Measurements from ENCODE around the gene HINFP.

HINFP gene

DNA sequence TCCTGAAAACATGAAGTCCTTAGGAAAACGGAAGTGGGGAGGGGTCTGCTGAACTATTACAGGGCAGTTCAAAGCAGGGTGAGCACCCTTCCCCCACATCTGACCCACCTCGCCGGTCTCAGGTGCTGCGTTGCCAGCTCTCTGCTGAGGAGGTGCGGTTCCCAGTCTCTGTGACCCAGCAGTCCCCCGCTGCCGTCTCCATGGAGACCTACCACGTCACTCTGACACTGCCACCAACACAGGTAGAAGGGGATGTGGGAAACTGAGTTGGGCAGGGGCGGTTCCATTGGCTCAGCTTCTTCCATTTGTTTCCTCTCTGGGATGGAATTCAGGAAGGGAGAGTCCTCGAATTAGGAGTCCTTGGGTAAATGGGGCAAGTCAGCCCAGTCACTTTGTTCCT is 10.9 kb upstream of the HINFP start:
- no peak overlapping the region for H3K4me3 ChIP-seq (ENCODE audit: low read depth, low read length)
- peaks cover 21% of the 10 kb centered on the region for H3K4me1 ChIP-seq (ENCODE audit: control insufficient read depth, insufficient read depth, low read length)
- peaks cover 13% of the 10 kb centered on the region for H3K27me3 ChIP-seq (ENCODE audit: control insufficient read depth, insufficient read depth, low read length)
- H3K27ac ChIP-seq (ENCODE audit: low read depth, low read length) = no peak overlapping the region
- H3K9me3 ChIP-seq (ENCODE audit: control insufficient read depth, insufficient read depth, low read depth, low read length) = no peaks in the 10 kb centered on the region
- 0 out of 2 replicates have a peak, but pooled peaks cover 8% of the 10 kb centered on the region for H3K36me3 ChIP-seq (ENCODE audit: control insufficient read depth, insufficient read depth, low read length)
- no peak overlapping the region for H3K9ac ChIP-seq (ENCODE audit: low read length)

DNA sequence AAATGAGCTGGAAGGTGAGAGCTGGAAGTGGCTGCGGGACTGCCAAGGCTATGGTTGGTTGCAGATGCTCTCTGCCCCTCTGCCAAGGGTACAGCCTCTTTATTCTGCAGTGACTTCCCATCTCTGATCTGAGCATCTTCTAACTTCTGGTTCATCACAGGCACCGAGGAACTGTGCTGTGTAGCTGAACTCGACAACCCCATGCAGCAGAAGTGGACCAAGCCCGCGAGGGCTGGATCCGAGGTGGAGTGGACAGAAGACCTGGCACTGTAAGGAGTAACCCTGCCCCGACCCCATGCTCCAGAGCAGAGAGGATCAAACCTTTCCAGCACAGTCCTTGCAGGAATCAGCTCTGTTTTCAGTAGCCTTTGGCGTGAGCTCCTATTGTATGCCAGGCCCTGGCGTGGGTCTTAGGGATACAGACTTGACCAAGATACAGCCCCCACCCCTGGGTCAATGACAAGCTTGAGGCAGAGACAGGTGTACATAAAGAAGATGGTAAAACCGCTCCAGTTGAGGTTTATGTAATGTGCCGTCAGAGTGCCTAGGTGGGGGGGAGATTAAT is 9.9 kb upstream of the HINFP start:
- H3K4me1 ChIP-seq (ENCODE audit: control insufficient read depth, insufficient read depth, low read length) = peaks cover 17% of the 10 kb centered on the region
- H3K9me3 ChIP-seq (ENCODE audit: control insufficient read depth, insufficient read depth, low read depth, low read length) = no peaks in the 10 kb centered on the region
- 0 out of 2 replicates have a peak, but pooled peaks cover 8% of the 10 kb centered on the region for H3K36me3 ChIP-seq (ENCODE audit: control insufficient read depth, insufficient read depth, low read length)
- H3K27ac ChIP-seq (ENCODE audit: low read depth, low read length) = no peak overlapping the region
- H3K27me3 ChIP-seq (ENCODE audit: control insufficient read depth, insufficient read depth, low read length) = peaks cover 13% of the 10 kb centered on the region
- no peak overlapping the region for H3K4me3 ChIP-seq (ENCODE audit: low read depth, low read length)
- H3K9ac ChIP-seq (ENCODE audit: low read length) = no peak overlapping the region

DNA sequence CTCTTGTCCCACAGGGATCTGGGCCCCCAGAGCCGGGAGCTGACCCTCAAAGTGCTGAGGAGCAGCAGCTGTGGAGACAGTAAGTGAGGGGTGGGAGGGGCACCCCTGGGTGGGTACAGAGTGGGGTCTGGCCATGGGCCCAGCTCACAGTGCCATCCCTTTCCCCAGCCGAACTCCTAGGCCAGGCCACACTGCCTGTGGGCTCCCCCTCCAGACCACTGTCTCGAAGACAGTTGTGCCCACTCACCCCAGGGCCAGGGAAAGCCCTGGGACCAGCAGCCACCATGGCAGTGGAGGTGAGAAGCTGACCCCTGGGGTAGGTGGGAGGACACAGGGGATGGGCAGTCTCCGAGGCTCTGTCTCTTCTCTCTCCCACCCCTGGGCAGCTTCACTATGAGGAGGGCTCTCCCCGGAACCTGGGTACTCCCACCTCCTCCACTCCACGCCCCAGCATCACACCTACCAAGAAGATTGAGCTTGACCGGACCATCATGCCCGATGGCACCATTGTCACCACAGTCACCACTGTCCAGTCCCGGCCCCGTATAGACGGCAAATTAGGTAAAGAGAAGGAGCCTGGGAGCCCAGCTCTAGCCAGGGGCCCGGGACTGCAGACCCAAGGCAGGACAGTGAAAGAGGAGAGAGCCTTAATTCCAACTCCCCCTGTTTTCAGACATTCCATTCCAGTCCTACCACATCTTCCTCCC is 8.9 kb upstream of the HINFP start:
- H3K36me3 ChIP-seq (ENCODE audit: control insufficient read depth, insufficient read depth, low read length) = 0 out of 2 replicates have a peak, but pooled peaks cover 8% of the 10 kb centered on the region

DNA sequence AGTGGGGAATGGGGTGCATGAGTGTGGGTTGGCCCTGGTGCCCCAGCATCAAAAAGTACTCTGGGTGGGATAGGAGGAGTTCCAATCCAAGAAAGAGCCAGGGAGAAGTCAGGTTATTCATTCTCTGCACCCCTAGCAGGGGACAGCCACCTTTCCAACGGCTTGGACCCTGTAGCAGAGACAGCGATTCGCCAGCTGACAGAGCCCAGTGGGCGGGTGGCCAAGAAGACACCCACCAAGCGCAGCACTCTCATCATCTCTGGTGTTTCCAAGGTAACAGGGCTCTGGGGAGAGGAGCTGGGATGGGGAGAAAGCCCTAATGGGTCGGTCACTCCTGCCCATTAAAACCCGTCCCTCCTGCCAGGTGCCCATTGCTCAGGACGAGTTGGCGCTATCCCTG is 7.7 kb upstream of the HINFP start:
- Histone ChIP-seq H3K27ac (ENCODE audit: low read depth, low read length) (no peak overlapping the region), H3K4me1 (ENCODE audit: control insufficient read depth, insufficient read depth, low read length) (peaks cover 4% of the 10 kb centered on the region), H3K9ac (ENCODE audit: low read length) (no peak overlapping the region), H3K36me3 (ENCODE audit: control insufficient read depth, insufficient read depth, low read length) (0 out of 2 replicates have a peak, but pooled peaks cover 8% of the 10 kb centered on the region), H3K4me3 (ENCODE audit: low read depth, low read length) (no peak overlapping the region), H3K27me3 (ENCODE audit: control insufficient read depth, insufficient read depth, low read length) (peaks cover 3% of the 10 kb centered on the region; the same call in 1 of the 2 replicates), H3K9me3 (ENCODE audit: control insufficient read depth, insufficient read depth, low read depth, low read length) (no peaks in the 10 kb centered on the region)

More for the DNA sequence above, 8.9 kb upstream of the HINFP start:
- peaks cover 13% of the 10 kb centered on the region for H3K27me3 ChIP-seq (ENCODE audit: control insufficient read depth, insufficient read depth, low read length)
- H3K4me1 ChIP-seq (ENCODE audit: control insufficient read depth, insufficient read depth, low read length) = peaks cover 12% of the 10 kb centered on the region
- H3K9me3 ChIP-seq (ENCODE audit: control insufficient read depth, insufficient read depth, low read depth, low read length) = no peaks in the 10 kb centered on the region
- no peak overlapping the region for H3K27ac ChIP-seq (ENCODE audit: low read depth, low read length)
- H3K4me3 ChIP-seq (ENCODE audit: low read depth, low read length) = no peak overlapping the region
- H3K9ac ChIP-seq (ENCODE audit: low read length) = no peak overlapping the region

DNA sequence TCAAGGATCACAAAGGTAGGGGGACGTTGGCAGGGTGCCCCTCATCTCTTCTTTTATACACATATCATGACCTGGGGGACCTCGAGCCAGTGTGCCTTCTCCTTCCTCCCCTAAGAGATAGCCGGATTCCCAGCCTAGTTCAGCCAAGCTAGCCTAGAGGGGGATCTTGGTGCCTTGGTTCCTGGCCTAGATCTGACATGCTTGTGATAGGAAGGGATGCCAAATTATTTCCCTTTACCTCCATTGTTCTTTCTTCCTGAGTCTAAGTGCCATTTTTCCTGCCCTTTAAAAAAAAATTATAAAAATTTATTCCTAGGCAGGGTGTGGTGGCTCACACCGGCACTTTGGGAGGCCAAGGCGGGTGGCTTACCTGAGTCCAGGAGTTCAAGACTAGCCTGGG is 7.0 kb upstream of the HINFP start:
- no peaks in the 10 kb centered on the region for H3K9me3 ChIP-seq (ENCODE audit: control insufficient read depth, insufficient read depth, low read depth, low read length)
- H3K4me1 ChIP-seq (ENCODE audit: control insufficient read depth, insufficient read depth, low read length) = peaks cover 3% of the 10 kb centered on the region; the same call in 1 of the 2 replicates
- no peaks in the 10 kb centered on the region for H3K27me3 ChIP-seq (ENCODE audit: control insufficient read depth, insufficient read depth, low read length)
- H3K4me3 ChIP-seq (ENCODE audit: low read depth, low read length) = no peak overlapping the region
- H3K27ac ChIP-seq (ENCODE audit: low read depth, low read length) = no peak overlapping the region
- no peak overlapping the region for H3K9ac ChIP-seq (ENCODE audit: low read length)
- 0 out of 2 replicates have a peak, but pooled peaks cover 8% of the 10 kb centered on the region for H3K36me3 ChIP-seq (ENCODE audit: control insufficient read depth, insufficient read depth, low read length)

DNA sequence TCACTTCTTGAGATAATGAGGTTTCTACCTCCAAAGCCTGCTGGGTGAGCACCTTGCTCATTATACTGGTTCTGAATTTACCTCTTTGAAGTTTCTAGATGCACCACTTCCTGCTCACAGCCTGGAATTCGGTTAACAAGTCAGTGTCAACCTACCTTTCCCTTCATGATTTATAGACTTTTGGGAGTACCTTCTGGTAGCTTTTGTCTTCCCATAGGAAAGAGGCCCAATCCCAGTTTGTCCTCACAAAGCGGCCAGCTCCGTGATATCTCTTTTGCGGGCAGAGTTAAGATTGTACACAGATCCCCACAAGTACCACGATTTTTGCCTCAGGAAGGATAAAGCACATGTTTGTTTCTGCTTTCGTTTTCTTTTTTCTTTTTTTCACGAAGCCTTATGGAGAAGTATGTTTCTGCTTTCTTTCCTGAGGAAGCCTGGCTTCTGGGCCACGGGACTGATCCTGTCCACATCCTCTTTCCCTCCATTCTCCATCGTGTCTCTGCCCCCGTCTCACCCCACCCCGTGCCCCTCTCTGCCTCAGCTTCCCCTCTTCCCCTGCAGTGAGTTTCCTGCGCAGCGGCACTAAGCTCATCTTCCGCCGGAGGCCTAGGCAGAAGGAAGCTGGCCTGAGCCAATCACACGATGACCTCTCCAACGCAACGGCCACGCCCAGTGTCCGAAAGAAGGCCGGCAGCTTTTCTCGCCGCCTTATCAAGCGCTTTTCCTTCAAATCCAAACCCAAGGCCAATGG is 5.7 kb upstream of the HINFP start:
- Histone ChIP-seq H3K27ac (ENCODE audit: low read depth, low read length) (no peak overlapping the region), H3K36me3 (ENCODE audit: control insufficient read depth, insufficient read depth, low read length) (0 out of 2 replicates have a peak, but pooled peaks cover 8% of the 10 kb centered on the region), H3K27me3 (ENCODE audit: control insufficient read depth, insufficient read depth, low read length) (no peaks in the 10 kb centered on the region), H3K4me1 (ENCODE audit: control insufficient read depth, insufficient read depth, low read length) (peaks cover 8% of the 10 kb centered on the region), H3K9me3 (ENCODE audit: control insufficient read depth, insufficient read depth, low read depth, low read length) (no peaks in the 10 kb centered on the region), H3K4me3 (ENCODE audit: low read depth, low read length) (no peak overlapping the region), H3K9ac (ENCODE audit: low read length) (no peak overlapping the region)

DNA sequence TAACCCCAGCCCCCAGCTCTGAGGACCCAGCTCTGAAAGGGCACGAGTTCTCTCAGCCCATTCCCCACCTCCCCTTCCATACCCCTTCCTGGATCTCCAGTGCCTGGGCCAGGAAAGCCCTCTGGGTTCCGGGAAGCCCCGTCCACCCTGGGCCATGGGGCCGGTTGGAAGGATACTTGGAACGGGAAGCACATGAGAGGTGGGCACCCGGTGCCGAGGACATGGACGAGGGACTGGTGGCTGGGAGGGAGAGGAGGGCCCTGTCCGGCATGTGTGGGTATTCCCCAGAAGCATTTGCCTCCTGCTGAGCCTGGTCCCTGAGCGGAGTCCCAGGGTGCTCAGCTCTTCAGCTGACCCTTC is 5.2 kb upstream of the HINFP start:
- H3K27ac ChIP-seq (ENCODE audit: low read depth, low read length) = no peak overlapping the region
- no peaks in the 10 kb centered on the region for H3K9me3 ChIP-seq (ENCODE audit: control insufficient read depth, insufficient read depth, low read depth, low read length)
- H3K9ac ChIP-seq (ENCODE audit: low read length) = no peak overlapping the region
- no peak overlapping the region for H3K4me3 ChIP-seq (ENCODE audit: low read depth, low read length)
- H3K36me3 ChIP-seq (ENCODE audit: control insufficient read depth, insufficient read depth, low read length) = 0 out of 2 replicates have a peak, but pooled peaks cover 3% of the 10 kb centered on the region
- H3K27me3 ChIP-seq (ENCODE audit: control insufficient read depth, insufficient read depth, low read length) = no peaks in the 10 kb centered on the region
- H3K4me1 ChIP-seq (ENCODE audit: control insufficient read depth, insufficient read depth, low read length) = peaks cover 11% of the 10 kb centered on the region

DNA sequence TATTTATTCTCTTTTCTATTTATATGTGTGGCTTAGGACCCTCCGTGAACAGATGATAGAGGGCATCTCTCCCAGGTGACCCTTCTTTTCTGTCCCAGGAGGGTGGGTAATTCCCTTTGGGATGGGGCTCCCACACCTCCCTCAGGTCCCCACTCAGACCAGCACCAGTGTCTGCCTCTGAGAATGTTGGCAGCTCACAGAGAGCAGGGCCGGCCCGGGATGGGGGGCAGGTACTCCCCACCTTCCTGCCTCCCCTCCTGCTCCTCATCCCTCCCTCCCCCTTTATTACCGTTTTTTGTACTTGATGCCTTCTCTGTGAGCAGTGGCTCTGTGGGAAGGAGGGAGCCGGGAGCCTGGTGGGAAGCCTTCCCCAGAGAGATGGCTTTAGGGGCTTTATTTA is 4.8 kb upstream of the HINFP start:
- peaks cover 11% of the 10 kb centered on the region for H3K4me1 ChIP-seq (ENCODE audit: control insufficient read depth, insufficient read depth, low read length)
- no peak overlapping the region for H3K27ac ChIP-seq (ENCODE audit: low read depth, low read length)
- no peak overlapping the region for H3K9ac ChIP-seq (ENCODE audit: low read length)
- H3K9me3 ChIP-seq (ENCODE audit: control insufficient read depth, insufficient read depth, low read depth, low read length) = no peaks in the 10 kb centered on the region
- 0 out of 2 replicates have a peak, but pooled peaks cover 3% of the 10 kb centered on the region for H3K36me3 ChIP-seq (ENCODE audit: control insufficient read depth, insufficient read depth, low read length)
- H3K4me3 ChIP-seq (ENCODE audit: low read depth, low read length) = no peak overlapping the region
- H3K27me3 ChIP-seq (ENCODE audit: control insufficient read depth, insufficient read depth, low read length) = no peaks in the 10 kb centered on the region

DNA sequence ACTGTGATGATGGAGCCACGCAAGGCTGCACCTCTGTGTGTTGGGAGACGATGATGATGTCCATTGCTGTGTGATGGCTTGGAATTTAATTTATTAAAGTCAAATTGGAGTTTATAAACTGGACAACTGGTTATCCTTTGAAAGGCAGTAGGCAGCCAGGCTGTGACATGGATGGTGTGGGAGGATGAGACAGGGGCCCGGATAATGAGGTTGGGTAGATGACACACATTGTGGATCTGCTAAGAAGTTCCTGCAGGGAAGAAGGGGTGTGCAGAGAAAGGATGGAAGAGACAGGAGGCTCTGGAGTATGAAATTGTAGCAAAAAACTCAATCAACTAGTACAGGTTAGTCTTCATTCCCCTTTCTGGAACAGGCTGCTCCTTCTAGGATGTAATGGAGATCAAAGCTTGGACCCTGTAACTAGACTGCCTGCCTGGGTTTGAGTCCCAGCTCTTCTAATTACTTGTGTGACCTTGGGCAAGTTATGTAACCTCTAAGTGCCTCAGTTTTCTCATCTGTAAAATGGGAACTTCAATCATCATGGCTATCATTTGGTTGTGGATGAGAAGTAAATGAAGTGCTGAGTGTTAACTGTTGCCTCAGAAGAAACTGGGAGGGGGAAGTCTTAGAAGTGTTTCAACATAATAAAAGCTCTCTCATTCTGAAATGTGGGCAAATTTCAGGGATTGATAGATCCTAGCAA is 4.2 kb upstream of the HINFP start:
- no peaks in the 10 kb centered on the region for H3K9me3 ChIP-seq (ENCODE audit: control insufficient read depth, insufficient read depth, low read depth, low read length)
- no peak overlapping the region for H3K4me3 ChIP-seq (ENCODE audit: low read depth, low read length)
- H3K27ac ChIP-seq (ENCODE audit: low read depth, low read length) = no peak overlapping the region
- H3K4me1 ChIP-seq (ENCODE audit: control insufficient read depth, insufficient read depth, low read length) = peaks cover 13% of the 10 kb centered on the region
- H3K27me3 ChIP-seq (ENCODE audit: control insufficient read depth, insufficient read depth, low read length) = no peaks in the 10 kb centered on the region
- 0 out of 2 replicates have a peak, but pooled peaks cover 3% of the 10 kb centered on the region for H3K36me3 ChIP-seq (ENCODE audit: control insufficient read depth, insufficient read depth, low read length)
- H3K9ac ChIP-seq (ENCODE audit: low read length) = no peak overlapping the region

DNA sequence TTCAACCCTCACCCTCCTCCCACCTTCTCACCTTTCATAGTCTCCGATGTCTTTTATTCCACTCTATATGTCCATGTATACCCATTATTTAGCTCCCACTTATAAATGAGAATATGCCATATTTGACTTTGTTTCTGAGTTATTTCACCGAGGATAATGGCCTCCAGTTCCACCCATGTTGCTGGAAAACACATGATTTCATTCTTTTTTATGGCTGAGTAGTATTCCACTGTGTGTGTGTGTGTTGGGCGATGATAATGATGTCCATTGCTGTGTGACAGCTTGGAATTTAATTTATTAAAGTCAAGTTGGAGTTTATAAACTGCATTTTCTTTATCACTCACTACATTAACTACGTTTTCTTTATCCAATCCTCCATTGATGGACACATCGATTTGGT is 3.2 kb upstream of the HINFP start:
- H3K27ac ChIP-seq (ENCODE audit: low read depth, low read length) = no peak overlapping the region
- no peaks in the 10 kb centered on the region for H3K36me3 ChIP-seq (ENCODE audit: control insufficient read depth, insufficient read depth, low read length)
- no peaks in the 10 kb centered on the region for H3K27me3 ChIP-seq (ENCODE audit: control insufficient read depth, insufficient read depth, low read length)
- H3K4me3 ChIP-seq (ENCODE audit: low read depth, low read length) = no peak overlapping the region
- H3K4me1 ChIP-seq (ENCODE audit: control insufficient read depth, insufficient read depth, low read length) = peaks cover 17% of the 10 kb centered on the region
- no peaks in the 10 kb centered on the region for H3K9me3 ChIP-seq (ENCODE audit: control insufficient read depth, insufficient read depth, low read depth, low read length)
- no peak overlapping the region for H3K9ac ChIP-seq (ENCODE audit: low read length)

Data from HUES6 (cell line).